ENCODE measurements around the gene TTN.
"Not testable (repeated sequence)": the region's sequence is repeated elsewhere in the genome, so short reads cannot be mapped to it uniquely, and the experiment has no call there.

TTN gene

DNA sequence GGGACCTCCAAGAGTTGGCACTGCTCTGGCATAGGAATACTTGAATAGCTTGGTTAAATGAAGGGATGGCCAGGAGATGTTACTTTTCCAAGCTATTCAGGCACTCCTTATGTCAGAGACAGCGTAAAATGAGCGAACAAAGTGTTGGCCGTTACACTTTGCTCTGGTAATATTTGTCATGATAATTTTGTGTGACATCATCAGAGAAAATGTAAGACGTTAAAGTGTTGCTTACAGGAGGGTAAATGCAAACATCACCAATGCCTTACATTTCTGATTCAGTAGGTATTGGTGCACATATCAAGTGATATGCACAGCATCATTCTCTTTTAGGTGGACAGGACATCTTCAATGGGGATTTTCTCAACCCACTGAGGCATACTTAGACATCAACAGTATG, 281.0 kb downstream of the TTN start:
- no peak for DNase-seq

GRCh38 chr2:178525460-178525859, 281.8 kb downstream of the TTN start:
- DNase-seq = not testable (repeated sequence)

DNA sequence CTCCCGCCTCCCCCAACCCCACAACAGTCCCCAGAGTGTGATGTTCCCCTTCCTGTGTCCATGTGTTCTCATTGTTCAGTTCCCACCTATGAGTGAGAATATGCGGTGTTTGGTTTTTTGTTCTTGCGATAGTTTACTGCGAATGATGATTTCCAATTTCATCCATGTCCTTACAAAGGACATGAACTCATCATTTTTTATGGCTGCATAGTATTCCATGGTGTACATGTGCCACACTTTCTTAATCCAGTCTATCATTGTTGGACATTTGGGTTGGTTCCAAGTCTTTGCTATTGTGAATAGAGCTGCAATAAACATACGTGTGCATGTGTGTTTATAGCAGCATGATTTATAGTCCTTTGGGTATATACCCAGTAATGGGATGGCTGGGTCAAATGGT, 282.2 kb downstream of the TTN start:
- not testable (repeated sequence) for DNase-seq

- DNase-seq = no peak
Observed at GRCh38 chr2:178523596-178524134, 283.6 kb downstream of the TTN start.

- peak; percentile 86 for DNase-seq
Observed at GRCh38 chr2:178522950-178523595, 284.1 kb downstream of the TTN start.

GRCh38 chr2:178521304-178522150, 285.7 kb downstream of the TTN start:
- no peak for DNase-seq

- no peak for DNase-seq
Observed at GRCh38 chr2:178517496-178517895, 289.7 kb downstream of the TTN start.

DNA sequence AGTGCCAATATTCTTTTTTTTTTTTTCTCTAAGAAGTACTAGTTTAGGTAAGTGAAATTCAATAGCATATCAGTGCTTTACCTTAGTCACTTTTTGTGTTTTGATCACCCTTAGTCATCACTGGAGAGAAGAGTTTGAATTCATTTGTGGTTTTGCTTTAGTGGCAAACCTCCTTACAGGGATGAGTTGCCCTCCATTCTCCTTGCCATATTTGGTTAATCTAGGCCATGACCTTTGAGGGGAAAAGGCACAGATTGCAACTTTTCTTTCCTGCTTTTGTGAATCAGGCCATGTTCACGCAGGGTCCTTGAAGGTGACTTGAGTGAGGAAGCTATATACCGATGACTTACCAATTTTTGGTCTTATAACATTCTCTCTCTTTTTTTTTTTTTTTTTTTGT, 292.6 kb downstream of the TTN start:
- DNase-seq = peak; percentile 31

DNA sequence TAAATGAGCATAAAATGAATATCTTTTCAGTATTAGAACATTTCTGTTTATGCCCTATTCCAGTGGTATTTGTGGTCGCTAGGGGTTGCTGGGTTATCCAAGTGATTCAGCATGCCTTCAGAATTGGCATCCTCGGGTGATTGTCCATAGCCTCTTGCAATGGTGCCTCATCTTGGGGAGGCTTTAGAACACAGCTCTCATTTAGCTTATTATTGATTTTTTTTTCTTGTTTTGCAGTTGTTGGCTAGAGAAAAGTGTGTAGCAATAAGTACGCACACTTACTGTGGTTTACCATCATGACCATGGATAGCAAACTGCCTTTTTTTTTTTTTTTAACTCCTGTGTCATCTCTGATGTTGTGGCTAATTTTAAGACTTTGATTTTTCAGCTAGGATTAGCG, 293.3 kb downstream of the TTN start:
- DNase-seq = no peak

- no peak for DNase-seq
Observed at GRCh38 chr2:178512484-178512883, 294.7 kb downstream of the TTN start.

GRCh38 chr2:178510384-178510783, 296.8 kb downstream of the TTN start:
- DNase-seq = no peak

DNA sequence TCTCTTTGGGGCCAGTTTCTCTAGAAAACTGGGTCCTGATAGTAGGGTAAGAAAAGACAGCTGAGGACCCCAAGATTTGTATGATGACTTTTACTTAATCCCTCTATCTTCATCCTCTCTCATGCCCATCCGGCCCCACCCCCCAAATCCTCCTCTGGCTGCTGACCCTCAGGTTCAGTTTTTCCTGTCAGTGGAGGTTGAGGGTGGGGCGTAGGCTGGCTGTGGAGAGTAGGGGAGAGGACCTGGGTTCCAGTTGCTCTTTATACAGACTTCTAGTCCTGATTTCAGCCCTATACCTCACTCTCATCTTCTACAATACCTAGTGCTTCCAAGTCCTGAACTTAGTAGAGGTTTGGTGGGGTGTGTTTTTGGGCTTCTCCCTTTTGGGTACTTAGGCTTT, 298.6 kb downstream of the TTN start:
- no peak for DNase-seq

GRCh38 chr2:178506949-178507348, 300.3 kb downstream of the TTN start:
- DNase-seq = no peak

DNA sequence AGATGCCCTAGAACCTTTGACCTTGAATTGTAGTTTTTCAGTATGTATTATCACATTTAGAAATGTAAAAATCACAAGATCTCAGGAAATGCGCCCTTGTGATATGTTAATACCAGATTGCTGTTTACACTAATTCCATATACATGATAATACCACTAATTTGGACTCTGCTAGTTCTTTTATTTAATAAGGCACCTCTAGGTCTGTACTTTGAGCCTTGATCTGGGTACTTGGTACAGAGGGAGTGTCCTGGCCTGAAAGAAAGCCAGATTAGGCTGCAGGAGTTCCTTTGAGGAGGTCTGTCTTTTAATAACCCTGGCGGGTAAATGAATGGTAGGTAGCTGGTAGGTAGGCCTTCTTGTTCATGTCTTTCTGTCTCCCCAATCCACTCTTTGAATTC, 300.7 kb downstream of the TTN start:
- no peak for DNase-seq

DNA sequence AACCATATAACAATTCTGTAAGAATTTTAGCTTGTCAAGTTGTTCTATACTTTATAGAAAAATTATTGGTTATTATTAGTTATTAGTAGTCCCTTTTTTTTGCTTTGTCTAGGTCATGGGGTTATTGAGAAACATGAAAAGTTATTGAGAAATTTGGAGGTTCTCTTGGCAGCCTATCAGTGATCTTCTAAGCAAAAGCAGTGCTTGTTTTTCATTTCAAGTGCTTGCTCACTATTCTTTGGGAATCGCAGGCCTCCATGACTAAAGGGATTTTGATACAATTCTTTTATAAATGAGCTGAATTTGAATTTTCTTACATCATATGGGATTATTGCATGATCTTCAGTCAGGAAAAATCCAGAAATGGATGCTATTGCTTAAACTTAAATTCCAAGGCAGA, 301.1 kb downstream of the TTN start:
- DNase-seq = no peak

DNA sequence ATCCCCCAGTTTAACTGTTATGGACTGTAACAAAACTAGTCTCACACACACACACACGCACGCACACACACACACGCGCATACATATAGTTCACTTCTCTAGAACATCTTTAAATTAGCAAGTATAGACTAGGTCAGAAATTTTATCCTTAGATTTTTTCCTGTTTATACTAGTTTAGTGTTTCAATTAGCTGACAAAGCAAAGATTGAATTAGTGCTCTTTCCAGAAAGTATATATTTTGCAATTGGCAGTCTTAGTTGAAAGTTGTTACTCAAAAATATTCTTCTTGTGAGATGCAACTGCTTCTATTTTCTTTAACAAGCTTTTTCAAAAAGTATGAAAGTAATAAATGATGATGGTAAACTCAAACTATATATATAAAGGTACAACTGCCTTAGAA, 304.5 kb downstream of the TTN start:
- DNase-seq = no peak

- DNase-seq = no peak
Observed at GRCh38 chr2:178499640-178500039, 307.6 kb downstream of the TTN start.

GRCh38 chr2:178498137-178498536, 309.1 kb downstream of the TTN start:
- DNase-seq = no peak

DNA sequence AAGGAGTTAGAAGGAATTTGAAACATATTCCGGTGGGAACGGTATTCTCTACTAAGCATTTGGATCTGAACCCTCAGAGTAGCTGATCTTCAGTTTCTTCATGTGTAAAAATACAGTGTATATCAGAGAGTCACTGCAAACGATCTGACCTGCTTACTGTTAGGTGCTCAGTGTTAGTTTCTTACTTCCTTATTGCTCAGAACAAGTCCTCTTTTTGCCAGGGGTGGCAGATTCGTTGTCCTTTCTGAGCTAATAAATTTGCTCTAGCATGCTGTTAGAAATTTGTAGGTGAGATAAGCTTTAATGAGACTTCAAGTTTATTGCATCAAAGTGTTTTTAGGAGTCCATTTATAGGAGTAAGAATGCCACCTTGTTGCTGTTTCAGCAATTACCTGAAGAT, 311.2 kb downstream of the TTN start:
- DNase-seq = no peak

- DNase-seq = no peak
Observed at GRCh38 chr2:178491612-178492011, 315.6 kb downstream of the TTN start.

DNA sequence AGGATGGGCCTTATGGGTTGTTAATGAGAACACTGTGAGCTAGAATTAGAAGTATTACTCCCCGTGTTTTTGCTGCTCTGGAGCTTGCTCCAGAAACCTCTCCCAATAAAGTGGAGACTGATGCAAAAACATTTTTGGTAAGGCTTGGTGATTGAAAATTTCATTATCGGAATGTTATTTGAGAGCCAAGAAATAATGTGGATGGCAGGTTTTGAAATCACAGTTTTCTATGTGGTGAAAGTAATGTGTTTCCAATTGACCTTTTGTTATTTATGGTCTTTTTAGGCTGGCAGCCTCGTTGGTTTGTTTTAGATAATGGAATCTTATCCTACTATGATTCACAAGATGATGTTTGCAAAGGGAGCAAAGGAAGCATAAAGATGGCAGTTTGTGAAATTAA, 321.9 kb downstream of the TTN start:
- no peak for DNase-seq

GRCh38 chr2:178484245-178485041, 322.8 kb downstream of the TTN start:
- DNase-seq = no peak

DNA sequence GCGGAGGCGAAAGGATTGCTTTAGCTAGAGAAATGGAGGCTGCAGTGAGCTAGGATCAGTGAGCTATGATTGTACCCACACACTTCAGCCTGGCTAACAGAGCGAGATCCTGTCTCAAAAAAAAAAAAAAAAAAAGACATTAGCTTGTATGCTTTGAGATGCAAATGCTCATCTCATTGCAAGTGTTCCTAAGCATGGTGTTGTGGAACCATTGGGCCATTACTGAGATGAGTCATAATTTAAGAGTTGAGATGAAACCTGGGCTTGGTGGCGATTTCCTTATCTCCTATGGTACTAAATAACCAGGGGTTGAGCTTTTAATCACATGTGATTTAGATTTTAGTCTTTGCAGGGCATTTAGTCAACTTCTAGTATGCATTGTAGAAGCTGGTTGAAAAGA, 324.8 kb downstream of the TTN start:
- peak; percentile 9 for DNase-seq
